CD8-positive, alpha-beta memory T cell (primary cell): ENCODE data around the gene ZCCHC4. TPM values are rescaled to one million over a fixed set of nuclear protein-coding genes. Genes with fewer than 3 reads are reported as not detected.
A peak's percentile ranks its signal among the peaks of the same experiment; 100 is the strongest.
"Not testable (repeated sequence)": the region's sequence is repeated elsewhere in the genome, so short reads cannot be mapped to it uniquely, and the experiment has no call there.

Source experiments
- CTCF ChIA-PET: fragments of 350-600 bp; sonication (Branson Sonifier 250); formaldehyde crosslinking; loops from one replicate; lab custom pipeline; 2021; ENCODE audit warnings: antibody characterized with exemption; lab: Charles Lee
- POLR2A ChIA-PET: fragments of 350-600 bp; sonication (Branson Sonifier 250); formaldehyde crosslinking; loops from one replicate; lab custom pipeline; 2021; ENCODE audit warnings: antibody characterized with exemption; lab: Charles Lee
- DNase-seq, 5 donors: peaks; one replicate each; pipeline versions ENCODE4 v3.0.0 to v3.0.0-alpha.2; 2020 to 2022; ENCODE audit warnings: mixed read lengths in 1 of 5
- H3K27ac ChIP-seq: one replicate; pipeline ENCODE4 v1.7.0; 2013; ENCODE audit warnings: low read depth, mild to moderate bottlenecking, low read length, moderate library complexity
- H3K27me3 ChIP-seq: 2 replicates; pipeline ENCODE4 v1.7.0; 2013; ENCODE audit warnings: low read length, mild to moderate bottlenecking; ENCODE audit not compliant: insufficient read depth, poor library complexity, severe bottlenecking
- H3K36me3 ChIP-seq: 2 replicates; pipeline ENCODE4 v1.7.0; 2013; ENCODE audit warnings: mild to moderate bottlenecking, low read length, moderate library complexity; ENCODE audit not compliant: insufficient read depth
- H3K4me1 ChIP-seq: 2 replicates; pipeline ENCODE4 v1.7.0; 2013; ENCODE audit warnings: mild to moderate bottlenecking, low read length, moderate library complexity; ENCODE audit not compliant: insufficient read depth
- H3K4me3 ChIP-seq: 2 replicates; pipeline ENCODE4 v1.7.0; 2013; ENCODE audit warnings: mild to moderate bottlenecking, low read length
- H3K9me3 ChIP-seq: 2 replicates; pipeline ENCODE4 v1.7.0; 2013; ENCODE audit warnings: mild to moderate bottlenecking, low read length
- H3K27ac Mint-ChIP-seq, 8 donors: one replicate each; pipeline ENCODE4 v1.8.0; 2020 to 2021; ENCODE audit warnings: mixed read lengths in 8 of 8, mild to moderate bottlenecking in 6 of 8, inconsistent platforms in 3 of 8, moderate library complexity in 3 of 8
- H3K27me3 Mint-ChIP-seq, 2 donors: one replicate each; pipeline ENCODE4 v1.8.0; 2020 to 2021; ENCODE audit warnings: mixed read lengths in 2 of 2, mild to moderate bottlenecking in 1 of 2, moderate library complexity in 1 of 2
- H3K36me3 Mint-ChIP-seq, 3 donors: one replicate each; pipeline ENCODE4 v1.8.0; 2020 to 2021; ENCODE audit warnings: mixed read lengths in 3 of 3, inconsistent platforms in 1 of 3, mild to moderate bottlenecking in 1 of 3
- H3K4me1 Mint-ChIP-seq, 3 donors: one replicate each; pipeline ENCODE4 v1.8.0; 2020 to 2021; ENCODE audit warnings: mixed read lengths in 3 of 3, inconsistent platforms in 1 of 3, mild to moderate bottlenecking in 1 of 3
- H3K4me3 Mint-ChIP-seq, 7 donors: one replicate each; pipeline ENCODE4 v1.8.0; 2020 to 2021; ENCODE audit warnings: mixed read lengths in 7 of 7, mild to moderate bottlenecking in 6 of 7, moderate library complexity in 4 of 7, inconsistent platforms in 2 of 7
- H3K9me3 Mint-ChIP-seq, 5 donors: one replicate each; pipeline ENCODE4 v1.8.0; 2020 to 2022; ENCODE audit warnings: mixed read lengths in 5 of 5, mild to moderate bottlenecking in 3 of 5, moderate library complexity in 2 of 5, inconsistent platforms in 1 of 5
- polyA plus RNA-seq: library from polyadenylated mRNA; unstranded; fragments of 300-500 nt; fragmentation: Illumina TruSeq; gene quantifications from one replicate; pipeline ENCODE4 v1.2.3, GENCODE V29; 2021
- total RNA-seq, 2 experiments: library from RNA; stranded (reverse); gene quantifications; one replicate each; pipeline ENCODE4 v1.2.3, GENCODE V29; 2021

The ZCCHC4 gene
- total and polyA plus RNA-seq, 3 experiments from 2014 or later = 11.6 to 15.0 (median 14.1) TPM

DNA sequence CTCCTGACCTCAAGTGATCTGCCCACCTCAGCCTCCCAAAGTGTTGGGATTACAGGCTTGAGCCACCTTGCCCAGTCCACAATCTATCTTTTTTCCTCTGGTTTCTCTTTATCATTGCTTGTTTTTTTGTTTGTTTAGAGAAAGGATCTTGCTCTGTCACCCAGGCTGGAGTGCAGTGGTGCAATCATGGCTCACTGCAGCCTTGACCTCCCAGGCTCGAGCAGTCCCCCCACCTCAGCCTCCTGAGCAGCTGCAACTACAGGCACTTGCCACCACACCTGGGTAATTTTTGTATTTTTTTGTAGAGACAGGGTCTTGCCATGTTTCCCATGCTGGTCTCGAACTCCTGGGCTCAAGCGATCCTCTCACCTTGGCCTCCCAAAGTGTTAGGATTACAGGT, 15.9 kb downstream of the ZCCHC4 start:
- H3K36me3 Mint-ChIP-seq = peaks cover 0 to 21% (median 4%) of the 10 kb centered on the region in 3 donors
- H3K27ac Mint-ChIP-seq, H3K4me1 ChIP-seq, CTCF ChIA-PET, H3K4me3 ChIP-seq, POLR2A ChIA-PET, H3K9me3 ChIP-seq, H3K27ac ChIP-seq, H3K9me3 Mint-ChIP-seq, H3K36me3 ChIP-seq, H3K4me3 Mint-ChIP-seq, DNase-seq, H3K27me3 Mint-ChIP-seq, H3K27me3 ChIP-seq: not testable (repeated sequence)
- peaks cover 13 to 28% (median 27%) of the 10 kb centered on the region in 3 donors for H3K4me1 Mint-ChIP-seq

DNA sequence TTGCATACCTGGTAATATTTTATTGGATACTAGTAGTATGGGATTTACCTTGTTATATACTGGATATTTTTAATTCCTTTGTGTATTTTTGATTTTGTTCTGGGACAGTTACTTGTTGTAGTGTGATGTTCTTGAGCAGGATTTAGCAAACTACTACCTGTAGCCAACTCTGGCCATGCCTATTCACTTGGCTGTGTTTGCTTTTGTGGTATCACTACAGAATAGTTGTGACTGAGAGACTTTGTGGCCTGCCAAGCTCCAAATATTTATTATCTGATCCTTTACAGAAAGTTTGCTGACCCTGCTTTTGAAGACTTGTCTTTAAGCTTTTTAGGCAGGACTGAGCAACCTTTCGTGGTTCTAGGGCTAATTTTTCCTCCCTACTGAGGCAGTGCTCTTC, 17.8 kb downstream of the ZCCHC4 start:
- Mint-ChIP-seq H3K27ac (peak overlapping the region in 3 of 8 donors; percentile 36 to 99 (median 97)), H3K4me1 (peaks cover 13 to 28% (median 27%) of the 10 kb centered on the region in 3 donors), H3K4me3 (peak overlapping the region in 2 of 7 donors; percentile 12 to 91), H3K36me3 (peaks cover 0 to 25% (median 6%) of the 10 kb centered on the region in 3 donors), H3K9me3 (no peaks in the 10 kb centered on the region), H3K27me3 (no peaks in the 10 kb centered on the region)
- no peak for DNase-seq
- Histone ChIP-seq H3K27me3 (no peaks in the 10 kb centered on the region), H3K4me3 (no peak overlapping the region), H3K36me3 (no peaks in the 10 kb centered on the region), H3K9me3 (no peaks in the 10 kb centered on the region), H3K27ac (no peak overlapping the region), H3K4me1 (peaks cover 4% of the 10 kb centered on the region)
- CTCF ChIA-PET = interaction anchor here (4.2 kb wide), 1 partner anchor 18 kb away, joined by 18 read pairs; the partner anchor contains the start of gene ZCCHC4
- POLR2A ChIA-PET = interaction anchor here (1.2 kb wide), 1 partner anchor 18 kb away, joined by 3 read pairs; the partner anchor contains the start of gene ZCCHC4

DNA sequence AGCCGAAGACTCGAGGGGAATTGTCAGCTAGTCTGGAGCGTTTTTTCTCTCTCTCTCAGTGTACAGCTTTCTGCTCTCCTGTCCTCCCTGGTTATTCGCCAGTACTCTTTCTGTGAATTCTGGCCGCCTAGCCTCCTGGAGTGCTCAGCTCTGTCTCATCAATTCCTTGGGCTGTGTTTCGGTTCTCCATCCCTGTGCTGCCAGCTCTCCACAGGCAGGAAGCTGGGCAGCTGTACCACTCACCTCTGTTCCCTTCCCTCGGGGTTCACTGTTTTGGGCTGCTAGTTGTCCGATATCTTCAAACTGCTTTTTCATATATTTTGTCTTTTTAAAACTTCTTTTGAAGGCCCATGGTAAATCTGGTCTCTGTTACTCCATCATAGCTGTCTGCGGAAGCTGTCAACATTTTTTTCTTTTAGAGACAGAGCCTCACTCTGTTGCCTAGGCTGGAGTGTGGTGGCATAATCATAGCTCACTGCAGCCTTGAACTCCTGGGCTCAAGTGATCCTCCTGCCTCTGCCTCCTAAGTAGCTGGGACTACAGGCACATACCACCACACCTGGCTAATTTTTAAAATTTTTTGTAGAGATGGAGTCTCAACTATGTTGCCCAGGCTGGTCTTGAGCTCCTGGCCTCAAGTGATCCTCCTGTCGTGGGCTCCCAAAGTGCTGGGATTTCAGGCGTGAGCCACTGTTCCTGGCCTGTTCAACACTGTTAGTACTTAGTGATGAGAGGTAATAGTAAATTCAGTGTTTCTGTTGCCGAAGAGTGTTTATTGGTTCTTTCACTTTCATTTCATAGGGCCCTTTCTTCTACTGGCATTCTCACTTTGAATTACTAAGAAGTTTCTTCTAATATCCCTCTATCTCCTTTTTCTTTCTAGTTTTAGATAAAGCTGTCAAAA, 18.6 kb downstream of the ZCCHC4 start:
- Mint-ChIP-seq H3K36me3 (peaks cover 0 to 27% (median 8%) of the 10 kb centered on the region in 3 donors), H3K27me3 (no peaks in the 10 kb centered on the region), H3K4me1 (peaks cover 13 to 27% (median 25%) of the 10 kb centered on the region in 3 donors), H3K9me3 (no peaks in the 10 kb centered on the region), H3K4me3 (peak overlapping the region; percentile 83 to 93 (median 90)), H3K27ac (peak overlapping the region; percentile 70 to 99 (median 97))
- Histone ChIP-seq H3K36me3 (no peaks in the 10 kb centered on the region), H3K27ac (peak overlapping the region; percentile 52), H3K4me3 (peak overlapping the region; percentile 25), H3K27me3 (no peaks in the 10 kb centered on the region), H3K9me3 (no peaks in the 10 kb centered on the region), H3K4me1 (peaks cover 4% of the 10 kb centered on the region)
- DNase-seq = peak in 1 of 5 donors; percentile 8
- POLR2A ChIA-PET = interaction anchor here (1.2 kb wide), 1 partner anchor 19 kb away, joined by 3 read pairs; the partner anchor contains the start of gene ZCCHC4
- CTCF ChIA-PET = interaction anchor here (1.1 to 4.2 kb wide), 4 partner anchors 18 to 46 kb away, joined by 3 to 18 read pairs (median 3); partner anchors contain the start of genes ANAPC4 and ZCCHC4

DNA sequence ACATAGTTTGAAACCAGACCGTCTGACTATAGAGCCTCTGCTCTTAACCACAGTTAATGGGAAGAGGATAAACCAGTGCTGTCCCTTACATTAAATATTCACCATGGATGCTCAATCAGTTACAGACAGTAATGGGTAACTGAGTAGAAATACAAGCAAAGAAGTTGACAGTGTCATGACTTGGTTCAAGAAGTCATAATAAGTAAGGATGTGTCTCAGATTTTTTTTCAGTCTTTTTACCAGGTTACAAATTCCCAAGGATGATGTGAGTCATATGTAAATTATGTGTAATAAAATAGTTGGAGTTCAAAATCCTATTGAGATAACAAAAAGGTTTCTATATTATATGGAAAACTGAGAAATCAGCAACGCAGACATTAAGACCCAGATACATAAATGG, 31.1 kb downstream of the ZCCHC4 start:
- Histone ChIP-seq H3K36me3 (no peaks in the 10 kb centered on the region), H3K27me3 (no peaks in the 10 kb centered on the region), H3K27ac (no peak overlapping the region), H3K4me1 (no peaks in the 10 kb centered on the region), H3K9me3 (no peaks in the 10 kb centered on the region), H3K4me3 (no peak overlapping the region)
- Mint-ChIP-seq H3K27ac (no peak overlapping the region), H3K9me3 (no peaks in the 10 kb centered on the region), H3K36me3 (peaks cover 5 to 46% (median 12%) of the 10 kb centered on the region in 3 donors), H3K4me3 (no peak overlapping the region), H3K27me3 (no peaks in the 10 kb centered on the region), H3K4me1 (no peaks in the 10 kb centered on the region)
- ChIA-PET POLR2A (no interaction called here), CTCF (interaction anchor here (1.0 kb wide), 1 partner anchor 31 kb away, joined by 3 read pairs; the partner anchor contains the start of gene ZCCHC4)
- no peak for DNase-seq

DNA sequence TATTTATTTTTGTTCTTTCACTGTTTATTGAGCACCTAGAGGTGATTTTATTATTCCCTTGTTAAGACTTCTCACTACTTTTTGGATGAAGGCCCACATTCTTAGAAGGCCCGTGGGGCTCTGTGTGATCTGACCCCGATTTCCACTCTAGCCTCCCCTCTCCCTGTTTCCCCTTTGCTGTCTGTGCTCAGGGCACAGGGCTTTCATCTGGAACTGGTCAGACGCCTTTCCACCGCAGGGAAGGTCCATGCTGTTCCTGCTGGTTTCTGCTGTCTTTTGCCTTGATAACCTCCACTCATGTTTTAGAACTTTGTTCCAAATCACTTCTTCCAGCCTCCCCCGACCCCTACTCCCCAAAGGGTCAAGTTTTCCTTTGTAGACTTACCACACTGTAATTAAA, 33.2 kb downstream of the ZCCHC4 start:
- no peak overlapping the region for H3K4me3 Mint-ChIP-seq
- Histone ChIP-seq H3K36me3 (no peaks in the 10 kb centered on the region), H3K27me3 (no peaks in the 10 kb centered on the region), H3K4me1 (no peaks in the 10 kb centered on the region), H3K4me3 (no peak overlapping the region), H3K9me3 (no peaks in the 10 kb centered on the region), H3K27ac (no peak overlapping the region)
- ChIA-PET CTCF (no interaction called here), POLR2A (no interaction called here)
- no peaks in the 10 kb centered on the region for H3K9me3 Mint-ChIP-seq
- H3K27me3 Mint-ChIP-seq = no peaks in the 10 kb centered on the region
- DNase-seq = no peak
- peaks cover 5 to 47% (median 7%) of the 10 kb centered on the region in 3 donors for H3K36me3 Mint-ChIP-seq
- no peaks in the 10 kb centered on the region for H3K4me1 Mint-ChIP-seq
- H3K27ac Mint-ChIP-seq = no peak overlapping the region

DNA sequence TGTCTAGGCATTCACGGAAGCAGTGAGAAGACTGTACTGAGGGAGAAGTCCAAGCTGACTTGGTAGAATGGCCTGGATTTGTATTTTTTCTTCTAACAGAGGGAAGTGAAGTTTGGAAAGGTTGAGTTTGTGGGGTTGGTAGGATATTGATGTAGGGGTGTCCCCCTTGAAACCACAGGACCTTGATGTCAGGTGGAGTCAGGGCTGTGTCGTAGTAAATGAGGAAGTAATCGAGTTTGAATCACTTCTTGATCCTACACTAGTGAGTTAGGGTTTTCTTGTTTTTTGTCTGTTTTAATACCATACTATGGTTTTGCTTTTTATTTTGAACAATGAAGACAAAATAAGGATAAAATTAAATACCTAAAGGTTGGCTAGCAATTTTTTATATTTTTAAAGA, 34.3 kb downstream of the ZCCHC4 start:
- H3K4me1 ChIP-seq = no peaks in the 10 kb centered on the region
- no peaks in the 10 kb centered on the region for H3K27me3 ChIP-seq
- H3K9me3 ChIP-seq = no peaks in the 10 kb centered on the region
- H3K9me3 Mint-ChIP-seq = no peaks in the 10 kb centered on the region
- H3K4me3 Mint-ChIP-seq = no peak overlapping the region
- peak overlapping the region in 3 of 8 donors; percentile 4 to 61 (median 37) for H3K27ac Mint-ChIP-seq
- no peaks in the 10 kb centered on the region for H3K36me3 ChIP-seq
- peaks cover 4 to 43% (median 5%) of the 10 kb centered on the region in 3 donors for H3K36me3 Mint-ChIP-seq
- H3K4me1 Mint-ChIP-seq = no peaks in the 10 kb centered on the region
- no peaks in the 10 kb centered on the region for H3K27me3 Mint-ChIP-seq
- H3K4me3 ChIP-seq = no peak overlapping the region
- CTCF ChIA-PET = no interaction called here
- no peak overlapping the region for H3K27ac ChIP-seq
- POLR2A ChIA-PET = no interaction called here
- DNase-seq = no peak

DNA sequence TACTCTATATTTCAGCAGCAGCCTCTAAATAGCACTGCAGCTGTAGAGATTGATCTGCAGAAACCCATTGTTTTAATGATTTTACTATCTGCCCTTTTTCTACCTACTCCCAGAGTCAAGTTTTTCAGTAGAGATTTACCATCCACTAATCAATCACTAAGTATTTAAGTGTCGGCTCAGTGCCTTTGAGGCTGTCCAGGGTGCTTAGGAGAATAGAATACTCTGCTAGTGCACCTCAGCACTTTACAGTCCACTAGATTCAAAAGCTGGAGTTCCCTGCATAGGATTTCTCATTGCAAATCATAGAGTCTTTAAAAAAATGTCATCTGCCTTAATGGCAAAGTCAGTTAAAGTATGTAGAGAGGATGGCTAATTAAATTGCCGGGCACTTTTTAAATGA, 34.9 kb downstream of the ZCCHC4 start:
- peaks cover 4 to 45% (median 10%) of the 10 kb centered on the region in 3 donors for H3K36me3 Mint-ChIP-seq
- no peak for DNase-seq
- H3K27ac Mint-ChIP-seq = no peak overlapping the region
- POLR2A ChIA-PET = no interaction called here
- no peaks in the 10 kb centered on the region for H3K9me3 Mint-ChIP-seq
- no peaks in the 10 kb centered on the region for H3K27me3 ChIP-seq
- no peaks in the 10 kb centered on the region for H3K36me3 ChIP-seq
- CTCF ChIA-PET = no interaction called here
- H3K4me1 Mint-ChIP-seq = no peaks in the 10 kb centered on the region
- no peak overlapping the region for H3K4me3 ChIP-seq
- no peak overlapping the region for H3K4me3 Mint-ChIP-seq
- H3K4me1 ChIP-seq = no peaks in the 10 kb centered on the region
- no peaks in the 10 kb centered on the region for H3K9me3 ChIP-seq
- no peaks in the 10 kb centered on the region for H3K27me3 Mint-ChIP-seq
- H3K27ac ChIP-seq = no peak overlapping the region

DNA sequence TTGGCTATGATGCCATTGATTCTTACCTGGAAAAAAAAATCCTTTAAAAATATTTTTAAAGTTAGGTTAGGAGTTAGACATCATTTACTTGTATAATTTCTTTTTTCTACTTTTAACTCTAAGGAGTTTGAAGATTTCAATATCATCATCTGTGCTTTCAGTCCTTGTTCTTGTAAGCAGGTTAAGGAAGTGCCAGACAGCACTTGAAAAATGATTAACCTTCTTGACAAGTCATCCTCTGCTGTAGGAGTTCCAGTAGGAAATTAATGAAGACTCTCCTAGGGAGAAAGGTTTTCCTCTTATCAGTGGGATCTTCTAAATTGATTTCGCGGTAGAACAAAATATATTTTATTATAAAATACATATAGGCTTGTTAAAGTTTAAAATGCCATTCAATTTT, 35.4 kb downstream of the ZCCHC4 start:
- peaks cover 4 to 42% (median 10%) of the 10 kb centered on the region in 3 donors for H3K36me3 Mint-ChIP-seq
- Histone ChIP-seq H3K27me3 (no peaks in the 10 kb centered on the region), H3K36me3 (no peaks in the 10 kb centered on the region), H3K4me1 (no peaks in the 10 kb centered on the region), H3K4me3 (no peak overlapping the region), H3K27ac (no peak overlapping the region), H3K9me3 (no peaks in the 10 kb centered on the region)
- no peak for DNase-seq
- H3K4me1 Mint-ChIP-seq = no peaks in the 10 kb centered on the region
- no peaks in the 10 kb centered on the region for H3K9me3 Mint-ChIP-seq
- no peak overlapping the region for H3K4me3 Mint-ChIP-seq
- H3K27me3 Mint-ChIP-seq = no peaks in the 10 kb centered on the region
- CTCF ChIA-PET = no interaction called here
- H3K27ac Mint-ChIP-seq = no peak overlapping the region
- POLR2A ChIA-PET = no interaction called here
